WTC11 (cell line): ENCODE results near the gene GALNT9.

Experiments
- ATF3 ChIP-seq: sonication (generic); formaldehyde crosslinking; conservative IDR thresholded peaks from 2 replicates; pipeline ENCODE4 v1.8.1; 2022; ENCODE audit warnings: mild to moderate bottlenecking, missing genetic modification reagents
- ATF6 ChIP-seq: sonication (generic); formaldehyde crosslinking; IDR thresholded peaks from 2 replicates; pipeline ENCODE4 v1.8.1; 2023; ENCODE audit warnings: mild to moderate bottlenecking, missing genetic modification reagents
- CTCF ChIP-seq: fragments of 200-600 bp; IDR thresholded peaks from 2 replicates; pipeline ENCODE4 v1.8.0; 2022; ENCODE audit warnings: antibody characterized with exemption
- E2F1 ChIP-seq: sonication (generic); formaldehyde crosslinking; IDR thresholded peaks from 2 replicates; pipeline ENCODE4 v1.8.0; 2022; ENCODE audit warnings: mild to moderate bottlenecking, missing genetic modification reagents
- FOXP1 ChIP-seq: sonication (generic); formaldehyde crosslinking; IDR thresholded peaks from 2 replicates; pipeline ENCODE4 v1.8.0; 2022; ENCODE audit warnings: missing genetic modification reagents, mild to moderate bottlenecking, moderate library complexity, borderline replicate concordance
- MAX ChIP-seq: sonication (generic); formaldehyde crosslinking; IDR thresholded peaks from 2 replicates; pipeline ENCODE4 v1.8.0; 2022; ENCODE audit warnings: mild to moderate bottlenecking, missing genetic modification reagents
- SMAD4 ChIP-seq: sonication (generic); formaldehyde crosslinking; IDR thresholded peaks from 2 replicates; pipeline ENCODE4 v1.8.0; 2022; ENCODE audit warnings: mild to moderate bottlenecking, missing genetic modification reagents
- ZNF121 ChIP-seq: sonication (generic); formaldehyde crosslinking; IDR thresholded peaks from 2 replicates; pipeline ENCODE4 v1.8.0; 2023; ENCODE audit warnings: missing genetic modification reagents

GRCh38 chr12:132318135-132318534, 11.3 kb downstream of the GALNT9 start:
- TF ChIP-seq FOXP1: no peak
- TF ChIP-seq ATF3 (CRISPR knock-in tag): no peak
- TF ChIP-seq ZNF121: no peak
- no peak for TF ChIP-seq CTCF
- TF ChIP-seq ATF6 (CRISPR knock-in tag): no peak
- TF ChIP-seq MAX: no peak
- TF ChIP-seq SMAD4: no peak
- no peak for TF ChIP-seq E2F1 (CRISPR knock-in tag)
